HG03097 (cell line): ENCODE data around the gene BMPER.
"Not testable (repeated sequence)": the region's sequence is repeated elsewhere in the genome, so short reads cannot be mapped to it uniquely, and the experiment has no call there.

ENCODE experiments used
- ATAC-seq: cut with Tn5 transposase; IDR thresholded peaks from one replicate; pipeline ENCODE4 v1.9.1; 2021; ENCODE audit not compliant: unreplicated experiment, low FRiP score

The BMPER gene

DNA sequence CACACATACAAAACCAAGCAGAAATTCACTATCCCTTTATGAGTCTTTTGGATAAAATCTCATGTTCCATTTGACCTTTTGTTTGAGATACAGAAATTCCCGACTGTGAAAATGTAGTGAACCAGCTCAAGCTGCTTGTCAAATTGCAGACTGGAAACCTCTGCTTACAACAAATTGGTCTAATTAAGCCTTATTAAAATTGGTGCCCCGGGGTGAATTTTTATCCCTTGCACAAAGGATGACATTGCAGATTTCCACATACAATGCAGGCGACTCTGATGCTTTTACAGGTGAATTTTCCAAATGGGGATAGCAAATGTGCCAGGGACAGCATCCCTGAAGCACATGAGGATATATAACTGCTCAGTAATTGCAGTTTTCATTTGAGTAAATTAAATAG lies 257.3 kb downstream of the BMPER start:
- no peak for ATAC-seq

DNA sequence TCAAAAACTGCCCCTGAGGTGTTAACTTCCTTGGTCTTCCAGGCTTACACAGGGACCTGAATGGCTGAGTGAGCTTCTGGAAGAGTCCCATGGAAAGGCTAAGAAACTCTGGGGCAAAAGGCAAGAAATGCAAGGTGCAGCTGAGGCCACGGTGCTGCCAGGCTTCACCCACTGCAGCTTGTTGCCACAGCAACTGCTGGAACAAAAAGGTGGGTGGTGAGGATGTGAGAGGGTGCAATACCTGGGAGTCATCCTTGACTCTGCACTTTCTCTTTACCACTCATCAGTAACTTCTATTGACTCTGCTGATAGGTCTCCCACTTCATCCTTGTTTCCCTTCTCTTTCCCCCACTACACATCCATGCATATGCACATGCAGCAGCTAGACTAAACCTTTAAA lies 258.6 kb downstream of the BMPER start:
- no peak for ATAC-seq

- ATAC-seq: no peak
These were observed 260.1 kb downstream of the BMPER start for GRCh38 chr7:34165466-34165865.

DNA sequence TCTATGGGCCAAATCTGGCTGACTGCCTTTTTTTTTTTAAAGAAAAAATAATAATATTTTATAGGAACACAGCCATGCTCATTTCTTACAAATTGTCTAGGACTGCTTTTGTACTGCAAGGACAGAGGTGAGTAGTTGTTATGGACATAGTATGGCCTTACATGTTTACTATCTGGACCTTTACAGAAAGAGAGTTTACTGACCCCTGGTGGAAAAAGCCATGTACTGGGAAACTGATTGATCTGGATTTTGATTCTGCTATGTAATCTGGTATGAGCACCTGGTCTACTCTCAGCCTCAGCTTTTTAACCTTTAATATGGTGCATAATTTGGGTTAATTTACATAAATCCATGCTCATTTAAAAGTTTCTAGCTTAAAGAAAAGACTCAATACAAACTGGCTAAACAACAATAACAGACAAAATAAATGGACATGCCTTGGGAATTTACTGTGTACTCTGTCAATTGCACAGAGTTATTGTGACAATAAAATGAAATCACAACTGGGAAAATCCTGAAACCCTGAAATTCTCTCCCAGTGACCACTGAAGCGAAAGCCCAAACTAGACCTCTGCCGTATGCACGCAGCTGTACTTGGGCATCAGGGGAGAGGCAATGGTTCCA lies 260.7 kb downstream of the BMPER start:
- ATAC-seq: no peak

GRCh38 chr7:34168013-34168412 lies 262.7 kb downstream of the BMPER start:
- no peak for ATAC-seq

- ATAC-seq: not testable (repeated sequence)
These were observed 269.6 kb downstream of the BMPER start for GRCh38 chr7:34174688-34175616.

DNA sequence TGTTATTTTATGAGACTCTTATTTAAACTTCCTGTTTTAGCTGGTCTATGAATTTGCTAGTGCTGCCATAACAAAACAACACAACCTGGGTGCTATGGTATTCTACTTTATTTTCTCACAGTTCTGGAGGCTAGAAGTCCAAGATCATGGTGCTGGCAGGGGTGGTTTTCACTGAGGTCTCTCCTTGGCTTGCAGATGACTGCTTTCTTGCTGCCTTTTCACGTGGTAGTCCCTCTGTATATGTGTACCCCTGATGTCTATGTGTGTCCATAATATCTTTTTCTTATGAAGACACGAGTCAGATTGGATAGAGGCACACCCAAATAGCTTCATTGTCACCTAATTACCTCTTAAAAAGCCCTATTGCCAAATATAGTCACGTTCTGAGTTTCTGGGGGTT lies 270.5 kb downstream of the BMPER start:
- no peak for ATAC-seq

GRCh38 chr7:34177476-34177875 lies 272.1 kb downstream of the BMPER start:
- no peak for ATAC-seq

DNA sequence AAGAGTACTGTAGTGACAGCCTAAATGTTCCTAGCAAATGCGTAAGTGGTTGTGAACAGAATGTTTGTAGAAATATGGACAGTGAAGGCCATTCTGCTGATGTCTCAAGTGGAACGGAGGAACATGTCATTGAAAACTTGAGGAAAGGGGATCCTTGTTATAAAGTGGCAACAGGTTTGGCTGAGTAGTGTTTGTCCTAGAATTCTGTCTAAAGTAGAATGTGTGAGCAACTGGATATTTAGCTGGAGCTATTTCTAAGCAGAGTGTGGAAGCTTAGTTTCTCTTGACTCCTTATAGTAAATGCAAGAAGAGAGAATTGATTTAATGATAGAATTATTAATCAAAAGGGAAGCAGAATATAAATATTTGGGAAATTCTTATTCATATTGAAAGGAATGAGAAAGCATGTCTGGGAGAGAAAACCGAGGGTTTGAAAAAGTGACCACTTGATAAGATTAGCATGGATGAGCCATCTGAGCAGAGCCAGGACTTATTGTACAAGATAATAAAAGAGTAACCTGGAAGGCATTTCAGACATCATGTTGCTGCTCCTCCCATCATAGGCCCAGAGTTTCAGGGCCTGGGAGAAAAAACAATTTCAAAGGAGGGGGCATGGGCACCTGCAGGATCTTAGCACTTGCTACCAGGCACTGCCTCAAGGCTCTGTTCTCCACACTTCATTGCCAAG lies 276.1 kb downstream of the BMPER start:
- ATAC-seq: no peak

DNA sequence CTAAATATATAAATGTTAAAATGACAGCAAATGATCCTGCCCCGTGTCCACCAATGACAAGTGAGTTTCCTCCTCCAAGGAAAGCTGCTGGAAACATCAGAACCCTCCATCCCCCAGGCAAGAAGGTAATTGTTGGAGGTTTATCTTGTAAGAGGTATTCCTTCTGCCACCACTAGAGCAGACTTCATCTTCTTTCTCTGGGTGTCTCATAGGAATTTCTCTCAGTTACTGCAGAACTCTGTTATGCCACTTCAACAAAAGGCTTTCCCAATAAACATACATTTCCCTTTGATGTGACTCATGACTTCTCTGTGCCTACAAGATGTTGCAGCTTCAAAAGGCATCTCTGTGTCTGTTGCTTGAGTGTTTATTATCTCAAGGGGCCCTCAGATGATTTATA lies 279.1 kb downstream of the BMPER start:
- ATAC-seq: no peak

- no peak for ATAC-seq
These were observed 282.5 kb downstream of the BMPER start for GRCh38 chr7:34187798-34188307.

- ATAC-seq: no peak
These were observed 283.7 kb downstream of the BMPER start for GRCh38 chr7:34189031-34189430.

- ATAC-seq: no peak
These were observed 285.0 kb downstream of the BMPER start for GRCh38 chr7:34190299-34190698.

DNA sequence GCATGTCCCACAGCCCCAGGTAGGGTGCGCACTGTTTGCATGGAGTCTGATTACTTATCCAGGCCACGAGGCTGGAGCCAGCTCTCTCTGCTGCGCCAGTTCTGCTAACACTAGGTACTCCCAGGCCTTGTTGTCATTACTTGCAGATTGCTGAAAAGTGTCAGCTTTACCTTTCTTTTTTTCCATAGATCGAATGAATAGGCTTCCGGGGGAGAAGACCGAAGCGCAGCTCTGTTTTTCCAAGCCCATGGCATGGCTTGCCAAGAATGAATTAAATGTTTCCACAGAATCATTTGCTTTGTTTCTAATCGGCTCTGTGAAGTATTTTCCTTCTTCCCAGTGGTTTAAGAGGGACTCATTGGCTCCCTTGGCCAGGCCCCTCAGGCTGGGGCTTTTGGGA lies 285.8 kb downstream of the BMPER start:
- no peak for ATAC-seq

DNA sequence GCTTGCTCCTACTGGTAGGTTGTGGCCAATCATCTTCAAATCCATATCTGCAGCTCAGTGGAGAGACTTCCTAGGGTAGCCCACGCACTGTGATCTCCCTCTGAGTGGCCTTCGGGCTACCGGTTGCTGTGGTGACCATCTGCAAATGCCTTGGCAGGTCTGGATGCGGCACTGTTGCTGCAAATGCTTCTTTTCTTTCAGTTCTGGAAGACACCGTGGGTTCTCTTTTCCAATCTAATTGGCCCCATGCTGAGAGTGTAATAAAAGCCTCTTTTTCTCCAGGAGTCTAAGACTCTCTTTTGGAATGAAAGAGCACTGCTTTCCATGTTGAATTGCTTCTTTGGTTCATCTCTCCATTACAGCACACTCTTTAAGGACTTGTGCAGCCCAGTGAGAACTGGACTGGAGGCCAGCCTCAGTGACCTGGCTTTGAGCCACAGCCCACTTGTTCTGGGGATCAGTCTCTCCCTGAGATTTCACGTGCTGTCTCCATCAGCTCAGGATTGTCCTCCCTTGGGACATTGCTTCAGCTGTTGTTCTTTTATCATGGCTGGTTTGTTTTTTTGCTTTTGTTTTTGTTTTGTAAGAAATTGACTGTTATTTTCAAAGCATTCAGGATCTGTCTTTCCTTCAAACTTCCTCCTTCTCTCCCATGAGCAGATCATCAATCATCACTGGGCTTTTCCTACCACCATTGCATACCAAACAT lies 286.6 kb downstream of the BMPER start:
- no peak for ATAC-seq

- no peak for ATAC-seq
These were observed 287.6 kb downstream of the BMPER start for GRCh38 chr7:34192906-34193305.

GRCh38 chr7:34198231-34198641 lies 292.9 kb downstream of the BMPER start:
- no peak for ATAC-seq
